Esophagus muscularis mucosa (tissue), 4 donors: Measurements from ENCODE around the gene FGF5. TPM values are rescaled to one million over a fixed set of nuclear protein-coding genes. Genes with fewer than 3 reads are reported as not detected.

Experiments used
- DNase-seq: peaks from one replicate; pipeline ENCODE4 v3.0.0-alpha.2; 2017; ENCODE audit errors: extremely low spot score
- H3K27ac ChIP-seq, 4 donors: fragments of 200-600 bp; sonication (generic); replicated peaks in 1 of 4; 1 replicate in 3 of 4; 2 replicates in 1 of 4; pipeline ENCODE4 v1.5.1; 2016 to 2019; ENCODE audit warnings: mild to moderate bottlenecking in 1 of 4
- H3K27me3 ChIP-seq, 4 donors: fragments of 200-600 bp; sonication (generic); one replicate each; pipeline versions ENCODE4 v1.5.1 to v1.6.0; 2016 to 2019
- H3K36me3 ChIP-seq, 4 donors: fragments of 200-600 bp; sonication (generic); one replicate each; pipeline ENCODE4 v1.5.1; 2016 to 2019
- H3K4me1 ChIP-seq, 4 donors: fragments of 200-600 bp; sonication (generic); one replicate each; pipeline ENCODE4 v1.5.1; 2016 to 2019
- H3K4me3 ChIP-seq, 4 donors: fragments of 200-600 bp; sonication (generic); 1 replicate in 2 of 4; 2 replicates in 2 of 4; pipeline ENCODE4 v1.5.1; 2016 to 2019; ENCODE audit warnings: mild to moderate bottlenecking in 4 of 4, moderate library complexity in 1 of 4
- H3K9me3 ChIP-seq, 4 donors: fragments of 200-600 bp; sonication (generic); 1 replicate in 3 of 4; 2 replicates in 1 of 4; pipeline ENCODE4 v1.5.1; 2016 to 2019
- CTCF ChIP-seq, 3 experiments: fragments of 200-600 bp in 2 of 3; fragments of 450-650 bp in 1 of 3; sonication (generic) in 2 of 3; IDR thresholded peaks; one replicate each; pipeline ENCODE4 v1.5.1; 2017 to 2019; ENCODE audit warnings: antibody characterized with exemption in 3 of 3, mild to moderate bottlenecking in 2 of 3, moderate library complexity in 1 of 3
- EP300 ChIP-seq: sonication (generic); formaldehyde crosslinking; IDR thresholded peaks from one replicate; pipeline ENCODE4 v1.6.1; 2017; ENCODE audit warnings: antibody characterized with exemption
- POLR2A ChIP-seq: fragments of 450-650 bp; IDR thresholded peaks from one replicate; pipeline ENCODE4 v1.6.1; 2017; ENCODE audit warnings: antibody characterized with exemption, moderate library complexity, mild to moderate bottlenecking, low read depth
- POLR2AphosphoS5 ChIP-seq, 2 donors: sonication (generic); formaldehyde crosslinking; IDR thresholded peaks; one replicate each; pipeline ENCODE4 v1.6.1; 2017; ENCODE audit warnings: antibody characterized with exemption in 2 of 2
- WGBS: methylation state at CpG from one replicate; pipeline ENCODE4 v1.1.5; 2018; 5-methylcytosine and 5-hydroxymethylcytosine counted together
- intact Hi-C: fragments of 100-400 bp; cut with DNase I; formaldehyde crosslinking; loops from one replicate; pipeline ENCODE4 v1.15.1; 2023
- total RNA-seq, 4 donors: library from RNA; depleted of rRNA; stranded (reverse); fragments of >200 nt; gene quantifications; one replicate each; pipeline versions ENCODE4 v1.1.0 to v1.2.1, GENCODE V29; 2016

FGF5 gene
- total RNA-seq, 4 donors from 2014 or later = 1.2 to 4.2 (median 2.0) TPM

- Histone ChIP-seq H3K4me1 (peaks cover 3 to 33% (median 30%) of the 10 kb centered on the region in 4 donors), H3K36me3 (no peaks in the 10 kb centered on the region), H3K27ac (no peak overlapping the region), H3K9me3 (no peaks in the 10 kb centered on the region), H3K4me3 (no peak overlapping the region), H3K27me3 (peaks cover 0 to 28% (median 0%) of the 10 kb centered on the region in 4 donors)
- TF ChIP-seq CTCF (IDR thresholded peaks at IDR 0.05) (no peak), POLR2AphosphoS5 (IDR thresholded peaks at IDR 0.05) (no peak), EP300 (no peak), POLR2A (no peak)
- DNase-seq = no peak
- intact Hi-C loops = no loop called here
- 97% methylated on average over 2 of the region's 2 CpGs for WGBS
Measured at GRCh38 chr4:80270321-80270720, 3.9 kb downstream of the FGF5 start.

GRCh38 chr4:80270868-80271267 is 4.4 kb downstream of the FGF5 start:
- 69% methylated on average over 1 of the region's 1 CpG for WGBS
- Histone ChIP-seq H3K27ac (no peak overlapping the region), H3K4me3 (no peak overlapping the region), H3K4me1 (peaks cover 3 to 28% (median 25%) of the 10 kb centered on the region in 4 donors), H3K36me3 (no peaks in the 10 kb centered on the region), H3K27me3 (peaks cover 0 to 24% (median 0%) of the 10 kb centered on the region in 4 donors), H3K9me3 (no peaks in the 10 kb centered on the region)
- intact Hi-C loops = no loop called here
- TF ChIP-seq POLR2A (no peak), EP300 (no peak), CTCF (IDR thresholded peaks at IDR 0.05) (no peak), POLR2AphosphoS5 (IDR thresholded peaks at IDR 0.05) (no peak)
- DNase-seq = no peak

- intact Hi-C loops = no loop called here
- peaks cover 0 to 15% (median 0%) of the 10 kb centered on the region in 4 donors for H3K27me3 ChIP-seq
- 86% methylated on average over 3 of the region's 3 CpGs for WGBS
- TF ChIP-seq CTCF (IDR thresholded peaks at IDR 0.05) = no peak
- TF ChIP-seq POLR2AphosphoS5 (IDR thresholded peaks at IDR 0.05) = no peak
- no peak for TF ChIP-seq POLR2A
- TF ChIP-seq EP300 = no peak
- no peak overlapping the region for H3K27ac ChIP-seq
- DNase-seq = no peak
- no peaks in the 10 kb centered on the region for H3K9me3 ChIP-seq
- no peaks in the 10 kb centered on the region for H3K36me3 ChIP-seq
- no peak overlapping the region for H3K4me3 ChIP-seq
- peaks cover 0 to 18% (median 15%) of the 10 kb centered on the region in 4 donors for H3K4me1 ChIP-seq
Measured at GRCh38 chr4:80271801-80272200, 5.3 kb downstream of the FGF5 start.

GRCh38 chr4:80276931-80277330 is 10.5 kb downstream of the FGF5 start:
- no peaks in the 10 kb centered on the region for H3K9me3 ChIP-seq
- no peak overlapping the region for H3K4me3 ChIP-seq
- peaks cover 0 to 3% (median 0%) of the 10 kb centered on the region in 4 donors for H3K4me1 ChIP-seq
- no peak for DNase-seq
- no peak overlapping the region for H3K27ac ChIP-seq
- intact Hi-C loops = no loop called here
- H3K27me3 ChIP-seq = no peaks in the 10 kb centered on the region
- TF ChIP-seq POLR2AphosphoS5 (IDR thresholded peaks at IDR 0.05) = no peak
- no peak for TF ChIP-seq EP300
- no peak for TF ChIP-seq CTCF (IDR thresholded peaks at IDR 0.05)
- no peak for TF ChIP-seq POLR2A
- H3K36me3 ChIP-seq = no peaks in the 10 kb centered on the region

GRCh38 chr4:80279751-80280150 is 13.3 kb downstream of the FGF5 start:
- intact Hi-C loops = no loop called here
- no peak for TF ChIP-seq POLR2A
- TF ChIP-seq EP300 = no peak
- 86% methylated on average over 1 of the region's 1 CpG for WGBS
- DNase-seq = no peak
- Histone ChIP-seq H3K27ac (no peak overlapping the region), H3K27me3 (no peaks in the 10 kb centered on the region), H3K36me3 (no peaks in the 10 kb centered on the region), H3K9me3 (no peaks in the 10 kb centered on the region), H3K4me1 (peaks cover 0 to 3% (median 0%) of the 10 kb centered on the region in 4 donors), H3K4me3 (no peak overlapping the region)
